Tibial artery (tissue), 4 donors: ENCODE measurements around the gene PIGA.

Source experiments
- DNase-seq, 2 donors: peaks; one replicate each; pipeline ENCODE4 v3.0.0-alpha.2; 2019
- H3K27ac ChIP-seq, 2 donors: fragments of 200-600 bp; sonication (generic) in 1 of 2; 1 replicate in 1 of 2; 2 replicates in 1 of 2; pipeline ENCODE4 v1.5.1; 2018 to 2019; ENCODE audit warnings: mild to moderate bottlenecking in 1 of 2
- H3K27me3 ChIP-seq, 2 donors: fragments of 200-600 bp; sonication (generic) in 1 of 2; one replicate each; pipeline versions ENCODE4 v1.5.1 to v1.6.0; 2016 to 2019
- H3K36me3 ChIP-seq, 3 donors: fragments of 200-600 bp; sonication (generic) in 2 of 3; one replicate each; pipeline ENCODE4 v1.5.1; 2016 to 2019; ENCODE audit warnings: mild to moderate bottlenecking in 2 of 3
- H3K4me1 ChIP-seq, 4 donors: fragments of 200-600 bp; sonication (generic) in 2 of 4; 1 replicate in 3 of 4; 2 replicates in 1 of 4; pipeline ENCODE4 v1.5.1; 2016 to 2019
- H3K4me3 ChIP-seq, 2 donors: fragments of 200-600 bp; sonication (generic) in 1 of 2; 1 replicate in 1 of 2; 2 replicates in 1 of 2; pipeline ENCODE4 v1.5.1; 2018 to 2019; ENCODE audit warnings: mild to moderate bottlenecking in 2 of 2
- H3K9me3 ChIP-seq, 3 donors: fragments of 200-600 bp; sonication (generic) in 1 of 3; one replicate each; pipeline ENCODE4 v1.5.1; 2016 to 2019
- CTCF ChIP-seq, 2 experiments: fragments of 200-600 bp in 1 of 2; fragments of 450-650 bp in 1 of 2; IDR thresholded peaks; one replicate each; pipeline ENCODE4 v1.5.1; 2017 to 2019; ENCODE audit warnings: antibody characterized with exemption in 2 of 2, mild to moderate bottlenecking in 1 of 2, moderate library complexity in 1 of 2
- intact Hi-C: fragments of 100-400 bp; cut with DNase I; formaldehyde crosslinking; loops from one replicate; pipeline ENCODE4 v1.15.0; 2023; ENCODE audit warnings: low total_unique reads

The PIGA gene

DNA sequence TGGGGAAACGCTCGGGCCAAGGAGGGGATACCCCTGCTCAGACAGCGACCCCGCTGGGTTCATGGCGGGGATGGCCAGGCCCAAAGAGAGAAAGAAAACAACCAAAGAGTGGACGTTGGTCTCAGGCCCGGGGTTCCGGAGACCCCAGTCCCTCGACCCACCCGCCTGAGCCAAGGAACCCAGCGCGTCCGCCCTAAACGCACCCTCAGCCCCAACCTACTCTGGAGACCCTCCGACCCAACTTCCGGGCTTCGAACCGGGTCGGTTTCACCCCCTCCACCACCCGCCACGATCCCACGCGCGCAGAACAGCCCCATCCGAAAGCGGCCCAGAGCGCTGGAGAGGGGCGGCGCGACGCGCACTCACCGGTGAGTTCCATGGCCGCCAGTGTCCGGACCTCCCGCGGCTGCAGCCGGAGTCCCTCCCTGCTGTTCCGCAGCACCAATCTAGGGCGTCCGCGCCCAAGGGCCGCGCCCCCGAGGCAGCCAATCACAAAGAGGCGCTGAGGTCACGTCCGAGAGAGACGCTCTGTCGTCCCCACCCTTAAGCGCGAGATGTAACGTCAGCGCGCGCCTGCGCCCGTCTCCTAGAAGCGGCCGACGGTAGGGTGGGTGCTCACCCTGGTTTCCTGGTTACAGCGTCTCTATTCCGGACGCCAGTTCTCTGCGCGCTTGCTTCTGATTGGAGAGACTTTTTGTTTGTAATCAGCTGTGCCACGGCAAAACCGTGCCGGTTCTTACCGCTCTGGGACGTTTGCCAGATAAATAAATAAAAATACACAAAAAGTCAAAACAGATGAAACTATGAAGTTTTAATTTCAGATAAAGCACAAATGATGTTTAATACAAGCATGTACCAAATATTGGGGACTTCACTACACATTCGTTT, at the start of gene PIGA:
PIGA (minus strand) TSS at position 389 of the 888 bp plus-strand sequence. CDS start 3,593 bp downstream, outside the sequence.
- Histone ChIP-seq H3K27ac (peak within 1 kb of the TSS; percentile 89 to 94), H3K4me1 (peaks cover 0 to 8% (median 0%) of the 10 kb centered on the region in 4 donors), H3K9me3 (no peaks in the 10 kb centered on the region), H3K4me3 (peak within 1 kb of the TSS; percentile 85 to 87), H3K27me3 (no peaks in the 10 kb centered on the region), H3K36me3 (peaks cover 0 to 10% (median 6%) of the 10 kb centered on the region in 3 donors)
- TF ChIP-seq CTCF (IDR thresholded peaks at IDR 0.05) = no peak
- intact Hi-C loops = no loop called here
- DNase-seq = peak; percentile 95 to 97

GRCh38 chrX:15384304-15384703, 49.0 kb upstream of the PIGA start, which contains the start of gene VEGFD:
VEGFD (minus strand) TSS chrX:15384413; CDS start chrX:15383946, 467 bp downstream.
- no peak for TF ChIP-seq CTCF (IDR thresholded peaks at IDR 0.05)
- no peak within 1 kb of the TSS for H3K27ac ChIP-seq
- H3K4me1 ChIP-seq = no peaks in the 10 kb centered on the region
- no peaks in the 10 kb centered on the region for H3K9me3 ChIP-seq
- intact Hi-C loops = no loop called here
- peak in 1 of 2 donors; percentile 19 for DNase-seq
- no peak within 1 kb of the TSS for H3K4me3 ChIP-seq
- H3K36me3 ChIP-seq = peaks cover 0 to 4% (median 0%) of the 10 kb centered on the region in 3 donors
- H3K27me3 ChIP-seq = no peaks in the 10 kb centered on the region

DNA sequence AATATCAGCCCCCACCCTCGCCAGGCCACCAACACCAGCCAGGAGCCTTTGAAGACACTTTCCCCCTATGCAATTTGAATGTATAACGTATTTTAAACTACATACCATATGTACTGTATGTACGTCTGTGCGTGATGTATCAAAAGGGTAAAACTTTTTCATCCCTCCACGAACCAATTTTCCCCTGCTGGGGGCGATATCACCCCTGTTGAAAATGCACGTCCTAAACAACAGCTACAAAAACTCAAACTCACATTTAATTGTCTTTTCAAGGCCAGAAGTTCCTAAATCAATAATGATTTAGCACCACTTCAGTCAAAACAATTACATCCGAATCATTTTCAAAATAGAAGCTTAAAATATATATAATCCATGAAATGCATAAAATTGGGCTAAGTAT, 47.5 kb upstream of the PIGA start:
- DNase-seq = no peak
- Histone ChIP-seq H3K4me3 (no peak overlapping the region), H3K36me3 (no peaks in the 10 kb centered on the region), H3K9me3 (no peaks in the 10 kb centered on the region), H3K4me1 (no peaks in the 10 kb centered on the region), H3K27me3 (no peaks in the 10 kb centered on the region), H3K27ac (no peak overlapping the region)
- TF ChIP-seq CTCF (IDR thresholded peaks at IDR 0.05) = no peak
- intact Hi-C loops = no loop called here

GRCh38 chrX:15376956-15377355, 41.6 kb upstream of the PIGA start:
- no peaks in the 10 kb centered on the region for H3K9me3 ChIP-seq
- no peak for TF ChIP-seq CTCF (IDR thresholded peaks at IDR 0.05)
- no peaks in the 10 kb centered on the region for H3K27me3 ChIP-seq
- H3K4me3 ChIP-seq = no peak overlapping the region
- H3K36me3 ChIP-seq = no peaks in the 10 kb centered on the region
- no peak overlapping the region for H3K27ac ChIP-seq
- no peak for DNase-seq
- no peaks in the 10 kb centered on the region for H3K4me1 ChIP-seq
- intact Hi-C loops = no loop called here

GRCh38 chrX:15373976-15374375, 38.7 kb upstream of the PIGA start:
- Histone ChIP-seq H3K27ac (no peak overlapping the region), H3K36me3 (no peaks in the 10 kb centered on the region), H3K4me1 (no peaks in the 10 kb centered on the region), H3K27me3 (no peaks in the 10 kb centered on the region), H3K4me3 (no peak overlapping the region), H3K9me3 (no peaks in the 10 kb centered on the region)
- intact Hi-C loops = no loop called here
- TF ChIP-seq CTCF (IDR thresholded peaks at IDR 0.05) = no peak
- no peak for DNase-seq
